ENCODE results near the gene HPCAL1.
"Not testable (repeated sequence)": the region's sequence is repeated elsewhere in the genome, so short reads cannot be mapped to it uniquely, and the experiment has no call there.

HPCAL1 gene

GRCh38 chr2:10285556-10286198 lies 17.0 kb upstream of the HPCAL1 start:
- DNase-seq = no peak

GRCh38 chr2:10286216-10287037 lies 16.3 kb upstream of the HPCAL1 start:
- no peak for DNase-seq

DNA sequence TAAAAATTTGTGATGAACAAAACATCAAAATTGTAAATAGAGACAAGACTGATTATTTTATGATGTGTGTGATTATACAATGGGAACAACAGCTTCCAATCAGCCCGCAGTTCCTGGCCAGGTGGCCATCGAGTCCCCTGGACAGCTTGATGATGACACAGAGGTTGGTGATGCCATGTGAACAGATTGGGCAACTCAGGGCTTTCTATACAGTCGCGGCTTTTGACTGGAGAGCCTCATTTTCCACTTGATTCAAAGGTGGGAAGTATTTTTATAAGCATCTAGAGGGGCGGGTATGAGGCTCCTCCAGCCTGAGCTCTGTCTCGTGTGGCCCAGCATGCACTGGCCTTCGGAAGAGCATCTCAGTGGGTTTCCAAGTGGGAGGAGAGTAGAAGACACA lies 14.9 kb upstream of the HPCAL1 start:
- DNase-seq = no peak

- DNase-seq = no peak
These were observed 14.1 kb upstream of the HPCAL1 start for GRCh38 chr2:10288606-10289005.

DNA sequence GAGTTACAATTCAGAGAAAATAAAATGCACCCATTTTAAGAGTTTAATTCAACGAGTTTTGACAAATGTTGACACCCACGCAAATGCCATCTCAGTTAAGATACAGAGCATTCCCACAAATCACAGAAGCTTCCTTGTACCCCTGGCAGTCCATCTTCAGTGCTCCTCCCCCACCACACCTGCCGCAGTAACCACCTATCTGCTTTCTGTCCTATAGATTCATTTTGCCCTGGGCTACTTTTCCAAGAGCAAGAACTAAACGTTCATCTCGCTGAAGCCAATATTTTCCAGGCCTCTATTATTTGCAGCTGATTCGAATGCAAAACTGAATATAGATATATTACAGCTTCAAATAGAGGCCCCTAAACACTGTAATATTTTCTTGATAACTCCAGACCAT lies 13.4 kb upstream of the HPCAL1 start:
- DNase-seq = no peak

- DNase-seq = no peak
These were observed 12.8 kb upstream of the HPCAL1 start for GRCh38 chr2:10289891-10290290.

- not testable (repeated sequence) for DNase-seq
These were observed 11.3 kb upstream of the HPCAL1 start for GRCh38 chr2:10291376-10291775.

DNA sequence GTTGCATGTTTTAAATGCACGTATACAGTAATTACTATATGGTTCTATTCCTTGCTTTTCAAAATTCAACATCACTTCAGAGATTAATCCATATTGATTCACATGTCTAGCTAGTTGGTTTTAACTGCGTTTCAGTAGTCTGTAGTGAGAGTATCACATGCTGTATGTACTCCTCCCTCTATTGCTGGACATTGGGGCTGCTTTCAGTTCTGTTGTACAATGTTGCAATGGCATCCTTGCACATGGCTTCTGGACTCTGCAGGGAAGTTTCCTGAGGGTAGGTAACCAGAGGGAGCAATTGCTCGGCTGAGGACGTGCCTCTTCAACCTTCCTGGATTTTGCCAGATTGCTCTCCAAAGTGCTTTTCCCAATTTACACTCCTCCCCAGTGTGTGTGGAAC lies 10.7 kb upstream of the HPCAL1 start:
- DNase-seq = no peak

- no peak for DNase-seq
These were observed 9.1 kb upstream of the HPCAL1 start for GRCh38 chr2:10293603-10294002.

- DNase-seq = no peak
These were observed 8.6 kb upstream of the HPCAL1 start for GRCh38 chr2:10294077-10294476.

DNA sequence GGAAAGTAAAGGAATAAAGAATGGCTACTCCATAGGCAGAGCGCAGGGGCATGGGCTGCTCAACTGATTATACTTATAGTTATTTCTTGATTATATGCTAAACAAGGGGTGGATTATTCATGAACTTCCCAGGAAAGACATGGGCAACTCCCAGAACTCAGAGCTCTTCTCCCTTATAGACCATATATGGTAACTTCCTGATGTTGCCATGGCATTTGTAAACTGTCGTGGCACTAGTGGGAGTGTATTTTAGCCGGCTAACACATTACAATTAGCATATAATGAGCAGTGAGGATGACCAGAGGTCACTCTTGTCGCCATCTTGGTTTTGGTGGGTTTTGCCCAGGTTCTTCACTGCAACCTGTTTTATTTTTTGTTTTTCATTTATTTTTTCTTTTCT lies 7.1 kb upstream of the HPCAL1 start:
- not testable (repeated sequence) for DNase-seq

- no peak for DNase-seq
These were observed 6.6 kb upstream of the HPCAL1 start for GRCh38 chr2:10296142-10296541.

- DNase-seq = no peak
These were observed 5.4 kb upstream of the HPCAL1 start for GRCh38 chr2:10297191-10297830.

DNA sequence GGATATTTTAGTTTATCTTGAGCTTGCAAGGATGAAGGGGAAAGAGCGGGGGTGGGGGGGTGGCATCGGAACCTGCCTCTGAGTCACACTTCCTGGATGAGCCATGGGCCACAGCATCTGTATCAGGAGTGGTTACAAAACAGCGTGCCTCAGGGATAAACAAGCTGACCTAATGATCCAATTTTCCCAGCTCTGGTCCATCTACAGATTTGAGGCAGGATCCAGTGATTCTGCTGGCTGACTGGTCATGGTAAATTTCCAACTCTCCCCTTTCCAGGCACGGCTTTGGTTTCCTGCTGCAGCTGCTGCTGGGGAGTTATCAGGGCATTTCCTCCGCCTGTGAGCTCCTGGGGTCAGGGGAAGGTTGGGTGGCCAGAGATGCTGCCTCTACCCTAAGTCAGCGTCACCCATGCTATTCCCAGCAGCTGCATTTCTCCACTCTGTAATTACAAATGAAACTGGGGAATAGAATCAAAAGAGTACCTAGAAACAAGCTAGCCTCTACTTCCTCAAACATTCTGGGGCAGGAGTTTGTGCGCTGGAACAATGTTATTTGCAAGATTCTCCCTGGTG lies 4.7 kb upstream of the HPCAL1 start:
- no peak for DNase-seq

DNA sequence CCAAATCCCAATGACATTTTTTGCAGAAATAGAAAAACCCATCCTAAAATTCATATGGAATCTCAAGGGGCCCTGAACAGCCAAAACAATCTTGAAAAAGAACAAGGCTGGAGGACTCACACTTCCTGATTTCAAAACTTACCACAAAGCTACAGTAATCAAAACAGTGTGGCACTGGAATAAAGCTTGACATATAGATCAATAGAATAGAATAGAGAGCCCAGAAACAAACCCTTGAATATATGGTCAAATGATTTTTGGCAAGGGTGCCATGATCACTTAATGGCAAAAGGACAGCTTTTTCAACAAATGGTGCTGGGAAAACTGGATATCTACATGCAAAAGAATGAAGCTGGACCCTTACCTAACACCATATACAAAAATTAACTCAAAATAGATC lies 3.9 kb upstream of the HPCAL1 start:
- not testable (repeated sequence) for DNase-seq

DNA sequence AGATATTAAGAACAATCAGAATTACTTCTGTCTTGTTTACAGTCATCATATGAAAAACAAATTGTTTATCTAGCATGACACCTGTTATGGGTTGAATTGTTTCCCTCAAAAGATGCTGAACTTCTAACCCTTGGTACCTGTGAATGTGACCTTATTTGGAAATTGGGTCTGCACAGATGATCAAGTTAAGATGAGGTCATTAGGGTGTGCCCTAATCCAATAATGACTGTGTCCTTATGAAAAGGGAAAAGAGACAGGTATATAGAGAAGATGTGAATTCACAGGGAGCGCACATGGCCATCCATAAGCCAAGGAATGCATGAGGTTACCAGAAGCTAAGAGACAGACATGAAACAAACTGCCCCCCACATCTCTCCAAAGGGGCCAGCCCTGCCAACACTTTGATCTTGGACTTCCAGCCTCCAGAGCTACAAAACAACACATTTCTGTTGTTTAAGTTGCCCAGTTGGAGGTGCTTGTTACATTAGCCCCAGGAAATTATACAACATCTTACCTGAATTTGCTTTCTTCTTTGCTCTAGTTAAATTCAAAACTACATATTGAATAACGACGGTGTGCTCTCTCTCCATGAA lies 2.3 kb upstream of the HPCAL1 start:
- no peak for DNase-seq

- no peak for DNase-seq
These were observed 1.4 kb upstream of the HPCAL1 start for GRCh38 chr2:10300997-10301940.

- no peak for DNase-seq
These were observed 694 bp upstream of the HPCAL1 start for GRCh38 chr2:10301941-10302478.

GRCh38 chr2:10303181-10303693 lies 533 bp downstream of the HPCAL1 start:
- no peak for DNase-seq

GRCh38 chr2:10303694-10304378 lies 1.1 kb downstream of the HPCAL1 start:
- no peak for DNase-seq
